ENCODE results near the gene GLYATL3. TPM values are rescaled to one million over a fixed set of nuclear protein-coding genes. Genes with fewer than 3 reads are reported as not detected.

Gene GLYATL3
- not detected in 2 replicates for total RNA-seq (2014; rRNA removed; shearing (Covaris generic); ENCODE audit: low replicate concordance)

DNA sequence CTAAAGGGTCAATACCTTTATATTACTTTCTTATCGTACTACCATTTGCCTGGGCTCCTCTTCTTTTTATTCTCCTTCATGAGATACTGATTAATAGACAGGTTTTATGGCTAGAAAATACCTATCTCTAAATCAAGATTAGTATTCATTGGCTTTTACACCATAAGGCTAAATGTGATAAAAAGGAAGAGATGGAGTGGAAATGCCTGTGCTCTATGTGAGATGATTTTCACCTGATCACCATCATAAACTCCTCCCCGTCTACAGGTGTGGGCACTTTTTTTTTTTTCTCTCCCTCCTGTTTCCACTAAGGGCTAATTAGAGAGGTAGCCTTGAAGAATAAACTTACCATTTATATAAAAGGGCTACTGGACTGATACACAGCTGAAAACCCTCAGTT lies at the start of gene GLYATL3:
TSS of gene GLYATL3 (plus strand) at position 301 of the 400 bp plus-strand sequence. CDS start 12,068 bp downstream, outside the sequence.
- H3K79me2 ChIP-seq (ENCODE audit: low read length), result no peaks in the 10 kb centered on the region
- H3K36me3 ChIP-seq (ENCODE audit: insufficient read depth, low read length), result no peaks in the 10 kb centered on the region
- no peak for DNase-seq
- no peaks in the 10 kb centered on the region for H4K20me1 ChIP-seq (ENCODE audit: insufficient read depth, low read depth, low read length)
- H3K9me2 ChIP-seq (replicated peaks; ENCODE audit: insufficient read depth, low read length), result no peaks in the 10 kb centered on the region
- no peak within 1 kb of the TSS for H2AFZ ChIP-seq (ENCODE audit: low read length)
- no peak within 1 kb of the TSS for H3K27ac ChIP-seq (ENCODE audit: low read length)
- H3K4me3 ChIP-seq (ENCODE audit: low read length), result no peak within 1 kb of the TSS
- H3K4me1 ChIP-seq (ENCODE audit: low read length), result no peaks in the 10 kb centered on the region
- H3K4me2 ChIP-seq (ENCODE audit: low read depth, low read length, poor library complexity, severe bottlenecking), result no peak within 1 kb of the TSS
- H3K9ac ChIP-seq (ENCODE audit: low read length), result no peak within 1 kb of the TSS
- no peaks in the 10 kb centered on the region for H3K27me3 ChIP-seq (ENCODE audit: low read length)
- H3K9me3 ChIP-seq (ENCODE audit: low read length), result no peaks in the 10 kb centered on the region

- H2AFZ ChIP-seq (ENCODE audit: low read length), result no peak overlapping the region
- no peaks in the 10 kb centered on the region for H3K9me3 ChIP-seq (ENCODE audit: low read length)
- H3K27me3 ChIP-seq (ENCODE audit: low read length), result no peaks in the 10 kb centered on the region
- H3K9ac ChIP-seq (ENCODE audit: low read length), result no peak overlapping the region
- no peak overlapping the region for H3K4me3 ChIP-seq (ENCODE audit: low read length)
- H4K20me1 ChIP-seq (ENCODE audit: insufficient read depth, low read depth, low read length), result no peaks in the 10 kb centered on the region
- H3K79me2 ChIP-seq (ENCODE audit: low read length), result 0 out of 2 replicates have a peak, but pooled peaks cover 7% of the 10 kb centered on the region
- H3K27ac ChIP-seq (ENCODE audit: low read length), result no peak overlapping the region
- H3K4me2 ChIP-seq (ENCODE audit: low read depth, low read length, poor library complexity, severe bottlenecking), result no peak overlapping the region
- no peaks in the 10 kb centered on the region for H3K4me1 ChIP-seq (ENCODE audit: low read length)
- DNase-seq, result peak; percentile 48
- no peaks in the 10 kb centered on the region for H3K9me2 ChIP-seq (replicated peaks; ENCODE audit: insufficient read depth, low read length)
- peaks cover 8% of the 10 kb centered on the region; the same call in 1 of the 2 replicates for H3K36me3 ChIP-seq (ENCODE audit: insufficient read depth, low read length)
These were observed 46.5 kb upstream of the GLYATL3 start for GRCh38 chr6:49453221-49453620.

GRCh38 chr6:49454787-49455709 lies 44.7 kb upstream of the GLYATL3 start:
- H3K27me3 ChIP-seq (ENCODE audit: low read length), result no peaks in the 10 kb centered on the region
- peaks cover 23% of the 10 kb centered on the region for H3K79me2 ChIP-seq (ENCODE audit: low read length)
- H3K36me3 ChIP-seq (ENCODE audit: insufficient read depth, low read length), result peaks cover 14% of the 10 kb centered on the region; the same call in 1 of the 2 replicates
- H3K4me2 ChIP-seq (ENCODE audit: low read depth, low read length, poor library complexity, severe bottlenecking), result no peak overlapping the region
- H3K4me1 ChIP-seq (ENCODE audit: low read length), result peaks cover 6% of the 10 kb centered on the region
- H3K9me3 ChIP-seq (ENCODE audit: low read length), result no peaks in the 10 kb centered on the region
- DNase-seq, result no peak
- H3K4me3 ChIP-seq (ENCODE audit: low read length), result no peak overlapping the region
- no peaks in the 10 kb centered on the region for H4K20me1 ChIP-seq (ENCODE audit: insufficient read depth, low read depth, low read length)
- no peak overlapping the region for H3K27ac ChIP-seq (ENCODE audit: low read length)
- no peak overlapping the region for H2AFZ ChIP-seq (ENCODE audit: low read length)
- no peak overlapping the region for H3K9ac ChIP-seq (ENCODE audit: low read length)
- H3K9me2 ChIP-seq (replicated peaks; ENCODE audit: insufficient read depth, low read length), result no peaks in the 10 kb centered on the region

DNA sequence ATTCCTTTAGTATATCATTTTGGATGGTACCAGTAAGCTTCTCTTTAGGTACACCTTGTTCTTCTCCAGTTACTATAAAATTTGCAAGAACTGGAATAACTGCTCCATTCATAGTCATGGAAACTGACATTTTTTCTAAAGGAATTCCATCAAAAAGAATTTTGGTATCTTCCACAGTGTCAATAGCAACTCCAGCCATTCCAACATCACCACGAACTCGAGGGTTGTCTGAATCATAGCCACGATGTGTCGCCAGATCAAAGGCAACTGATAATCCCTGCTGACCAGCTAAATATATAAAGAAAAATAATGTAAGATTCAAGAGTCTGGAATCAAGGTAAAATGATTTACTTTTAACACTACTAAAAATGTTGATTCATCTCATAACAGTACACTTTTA lies 42.0 kb upstream of the GLYATL3 start:
- Histone ChIP-seq H4K20me1 (ENCODE audit: insufficient read depth, low read depth, low read length) (no peaks in the 10 kb centered on the region), H3K27ac (ENCODE audit: low read length) (no peak overlapping the region), H3K79me2 (ENCODE audit: low read length) (peaks cover 50% of the 10 kb centered on the region), H3K9me3 (ENCODE audit: low read length) (no peaks in the 10 kb centered on the region), H3K9me2 (replicated peaks; ENCODE audit: insufficient read depth, low read length) (no peaks in the 10 kb centered on the region), H3K27me3 (ENCODE audit: low read length) (no peaks in the 10 kb centered on the region), H2AFZ (ENCODE audit: low read length) (no peak overlapping the region), H3K4me1 (ENCODE audit: low read length) (peaks cover 27% of the 10 kb centered on the region), H3K36me3 (ENCODE audit: insufficient read depth, low read length) (peaks cover 10% of the 10 kb centered on the region; the same call in 1 of the 2 replicates), H3K4me3 (ENCODE audit: low read length) (no peak overlapping the region), H3K9ac (ENCODE audit: low read length) (no peak overlapping the region), H3K4me2 (ENCODE audit: low read depth, low read length, poor library complexity, severe bottlenecking) (no peak overlapping the region)
- DNase-seq, result no peak

DNA sequence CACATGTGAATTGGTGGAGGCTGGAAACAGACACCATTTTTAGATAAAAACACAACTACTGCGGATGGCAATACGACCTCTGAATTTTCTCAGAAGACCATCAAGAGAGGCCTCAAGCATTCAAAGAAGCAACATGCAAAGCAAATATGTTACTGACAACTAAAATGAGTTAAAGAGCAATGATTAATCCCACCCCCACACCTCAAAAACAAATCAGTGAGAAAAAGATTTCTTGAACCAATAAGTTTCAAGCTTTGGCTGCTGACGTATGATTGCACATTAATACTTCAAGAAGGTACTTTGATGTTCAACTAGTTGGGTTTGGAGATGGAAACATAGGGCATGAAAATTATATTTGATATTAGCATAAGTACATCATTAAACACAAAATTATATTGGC lies 37.7 kb upstream of the GLYATL3 start:
- no peaks in the 10 kb centered on the region for H3K9me2 ChIP-seq (replicated peaks; ENCODE audit: insufficient read depth, low read length)
- H3K27ac ChIP-seq (ENCODE audit: low read length), result peak overlapping the region; percentile 61
- peaks cover 87% of the 10 kb centered on the region for H3K79me2 ChIP-seq (ENCODE audit: low read length)
- peak overlapping the region; percentile 94 for H3K4me3 ChIP-seq (ENCODE audit: low read length)
- no peaks in the 10 kb centered on the region for H3K27me3 ChIP-seq (ENCODE audit: low read length)
- H2AFZ ChIP-seq (ENCODE audit: low read length), result peak overlapping the region; percentile 86; the same call in 1 of the 2 replicates
- peak overlapping the region; percentile 89 for H3K9ac ChIP-seq (ENCODE audit: low read length)
- H3K36me3 ChIP-seq (ENCODE audit: insufficient read depth, low read length), result peaks cover 12% of the 10 kb centered on the region; the same call in 1 of the 2 replicates
- H3K4me2 ChIP-seq (ENCODE audit: low read depth, low read length, poor library complexity, severe bottlenecking), result peak overlapping the region; percentile 99
- H4K20me1 ChIP-seq (ENCODE audit: insufficient read depth, low read depth, low read length), result no peaks in the 10 kb centered on the region
- peaks cover 47% of the 10 kb centered on the region for H3K4me1 ChIP-seq (ENCODE audit: low read length)
- no peaks in the 10 kb centered on the region for H3K9me3 ChIP-seq (ENCODE audit: low read length)
- peak; percentile 68 for DNase-seq

- Histone ChIP-seq H3K79me2 (ENCODE audit: low read length) (peaks cover 91% of the 10 kb centered on the region), H2AFZ (ENCODE audit: low read length) (peak overlapping the region; percentile 86; the same call in 1 of the 2 replicates), H3K9me2 (replicated peaks; ENCODE audit: insufficient read depth, low read length) (no peaks in the 10 kb centered on the region), H4K20me1 (ENCODE audit: insufficient read depth, low read depth, low read length) (no peaks in the 10 kb centered on the region), H3K9me3 (ENCODE audit: low read length) (no peaks in the 10 kb centered on the region), H3K9ac (ENCODE audit: low read length) (peak overlapping the region; percentile 89), H3K27me3 (ENCODE audit: low read length) (no peaks in the 10 kb centered on the region), H3K4me2 (ENCODE audit: low read depth, low read length, poor library complexity, severe bottlenecking) (peak overlapping the region; percentile 99), H3K36me3 (ENCODE audit: insufficient read depth, low read length) (peaks cover 12% of the 10 kb centered on the region; the same call in 1 of the 2 replicates), H3K27ac (ENCODE audit: low read length) (peak overlapping the region; percentile 61), H3K4me1 (ENCODE audit: low read length) (peaks cover 47% of the 10 kb centered on the region), H3K4me3 (ENCODE audit: low read length) (peak overlapping the region; percentile 94)
- DNase-seq, result peak; percentile 51
These were observed 37.2 kb upstream of the GLYATL3 start for GRCh38 chr6:49462599-49462926.

- no peaks in the 10 kb centered on the region for H3K27me3 ChIP-seq (ENCODE audit: low read length)
- H3K4me3 ChIP-seq (ENCODE audit: low read length), result peak within 1 kb of the TSS; percentile 94
- DNase-seq, result peak; percentile 98
- no peaks in the 10 kb centered on the region for H3K9me3 ChIP-seq (ENCODE audit: low read length)
- no peaks in the 10 kb centered on the region for H4K20me1 ChIP-seq (ENCODE audit: insufficient read depth, low read depth, low read length)
- H3K36me3 ChIP-seq (ENCODE audit: insufficient read depth, low read length), result peaks cover 12% of the 10 kb centered on the region; the same call in 1 of the 2 replicates
- H3K9me2 ChIP-seq (replicated peaks; ENCODE audit: insufficient read depth, low read length), result no peaks in the 10 kb centered on the region
- peaks cover 47% of the 10 kb centered on the region for H3K4me1 ChIP-seq (ENCODE audit: low read length)
- H3K27ac ChIP-seq (ENCODE audit: low read length), result peak within 1 kb of the TSS; percentile 61
- peaks cover 95% of the 10 kb centered on the region for H3K79me2 ChIP-seq (ENCODE audit: low read length)
- peak within 1 kb of the TSS; percentile 87 for H2AFZ ChIP-seq (ENCODE audit: low read length)
- H3K9ac ChIP-seq (ENCODE audit: low read length), result peak within 1 kb of the TSS; percentile 89
- peak within 1 kb of the TSS; percentile 99 for H3K4me2 ChIP-seq (ENCODE audit: low read depth, low read length, poor library complexity, severe bottlenecking)
These were observed 36.7 kb upstream of the GLYATL3 start, which contains the start of the genes CENPQ and MMUT for GRCh38 chr6:49462927-49463611. Gene CENPQ, plus strand, starts transcription at chr6:49463370. Its CDS starts 6,807 bp downstream, at chr6:49470177. Gene MMUT, minus strand, starts transcription at chr6:49463253. Its CDS starts 3,787 bp downstream, at chr6:49459466.

- Histone ChIP-seq H3K9me2 (replicated peaks; ENCODE audit: insufficient read depth, low read length) (no peaks in the 10 kb centered on the region), H3K4me2 (ENCODE audit: low read depth, low read length, poor library complexity, severe bottlenecking) (peak overlapping the region; percentile 99), H3K27ac (ENCODE audit: low read length) (peak overlapping the region; percentile 39; the same call in 1 of the 2 replicates), H3K9me3 (ENCODE audit: low read length) (no peaks in the 10 kb centered on the region), H3K79me2 (ENCODE audit: low read length) (peaks cover 98% of the 10 kb centered on the region), H3K4me3 (ENCODE audit: low read length) (peak overlapping the region; percentile 94), H4K20me1 (ENCODE audit: insufficient read depth, low read depth, low read length) (no peaks in the 10 kb centered on the region), H3K9ac (ENCODE audit: low read length) (peak overlapping the region; percentile 89), H3K27me3 (ENCODE audit: low read length) (no peaks in the 10 kb centered on the region), H3K36me3 (ENCODE audit: insufficient read depth, low read length) (peaks cover 11% of the 10 kb centered on the region; the same call in 1 of the 2 replicates), H3K4me1 (ENCODE audit: low read length) (peaks cover 47% of the 10 kb centered on the region), H2AFZ (ENCODE audit: low read length) (peak overlapping the region; percentile 87)
- peak; percentile 52 for DNase-seq
These were observed 36.1 kb upstream of the GLYATL3 start for GRCh38 chr6:49463612-49463967.

Data from Karpas-422 (cell line).